ENCODE measurements around the gene RNF183.
A peak's percentile ranks its signal among the peaks of the same experiment; 100 is the strongest.

The RNF183 gene

GRCh38 chr9:113311961-113312360 lies 8.8 kb upstream of the RNF183 start:
- no peak overlapping the region for H3K27ac ChIP-seq (ENCODE audit: low read depth, low read length)
- no peak overlapping the region for H3K4me3 ChIP-seq (ENCODE audit: insufficient read depth, low read length, poor library complexity, severe bottlenecking)
- H3K36me3 ChIP-seq (ENCODE audit: low read length), result no peaks in the 10 kb centered on the region
- TF ChIP-seq CTCF (IDR thresholded peaks at IDR 0.05; ENCODE audit: insufficient read depth, low read length, poor library complexity, severe bottlenecking) (no peak), EZH2phosphoT487 (conservative IDR thresholded peaks at IDR 0.05; ENCODE audit: low read length) (no peak)
- no peaks in the 10 kb centered on the region for H3K9me3 ChIP-seq (ENCODE audit: insufficient read depth, low read length)
- no peaks in the 10 kb centered on the region for H3K27me3 ChIP-seq (ENCODE audit: low read length)
- H3K9ac ChIP-seq (ENCODE audit: low read length), result no peak overlapping the region
- no peak overlapping the region for H2AFZ ChIP-seq (ENCODE audit: low read depth, low read length, severe bottlenecking)
- H3K79me2 ChIP-seq (ENCODE audit: insufficient read depth, low read length), result no peaks in the 10 kb centered on the region
- H3F3A ChIP-seq (ENCODE audit: insufficient read depth), result no peaks in the 10 kb centered on the region
- H4K20me1 ChIP-seq (ENCODE audit: low read depth, low read length), result no peaks in the 10 kb centered on the region
- no peak overlapping the region for H3K4me2 ChIP-seq (ENCODE audit: low read depth, low read length, poor library complexity, severe bottlenecking)
- no peaks in the 10 kb centered on the region for H3K9me2 ChIP-seq (replicated peaks; ENCODE audit: insufficient read depth, low read length)

GRCh38 chr9:113310538-113310937 lies 7.4 kb upstream of the RNF183 start:
- Histone ChIP-seq H3F3A (ENCODE audit: insufficient read depth) (no peaks in the 10 kb centered on the region), H2AFZ (ENCODE audit: low read depth, low read length, severe bottlenecking) (no peak overlapping the region), H3K4me3 (ENCODE audit: insufficient read depth, low read length, poor library complexity, severe bottlenecking) (no peak overlapping the region), H4K20me1 (ENCODE audit: low read depth, low read length) (no peaks in the 10 kb centered on the region), H3K27ac (ENCODE audit: low read depth, low read length) (no peak overlapping the region), H3K9me3 (ENCODE audit: insufficient read depth, low read length) (no peaks in the 10 kb centered on the region), H3K4me2 (ENCODE audit: low read depth, low read length, poor library complexity, severe bottlenecking) (no peak overlapping the region), H3K9ac (ENCODE audit: low read length) (no peak overlapping the region), H3K27me3 (ENCODE audit: low read length) (no peaks in the 10 kb centered on the region), H3K36me3 (ENCODE audit: low read length) (no peaks in the 10 kb centered on the region), H3K79me2 (ENCODE audit: insufficient read depth, low read length) (no peaks in the 10 kb centered on the region), H3K9me2 (replicated peaks; ENCODE audit: insufficient read depth, low read length) (no peaks in the 10 kb centered on the region)
- TF ChIP-seq EZH2phosphoT487 (conservative IDR thresholded peaks at IDR 0.05; ENCODE audit: low read length) (no peak), CTCF (IDR thresholded peaks at IDR 0.05; ENCODE audit: insufficient read depth, low read length, poor library complexity, severe bottlenecking) (no peak)

- no peak overlapping the region for H2AFZ ChIP-seq (ENCODE audit: low read depth, low read length, severe bottlenecking)
- no peaks in the 10 kb centered on the region for H3F3A ChIP-seq (ENCODE audit: insufficient read depth)
- no peak overlapping the region for H3K27ac ChIP-seq (ENCODE audit: low read depth, low read length)
- no peak overlapping the region for H3K4me3 ChIP-seq (ENCODE audit: insufficient read depth, low read length, poor library complexity, severe bottlenecking)
- no peaks in the 10 kb centered on the region for H3K27me3 ChIP-seq (ENCODE audit: low read length)
- H3K4me2 ChIP-seq (ENCODE audit: low read depth, low read length, poor library complexity, severe bottlenecking), result no peak overlapping the region
- H3K9me2 ChIP-seq (replicated peaks; ENCODE audit: insufficient read depth, low read length), result no peaks in the 10 kb centered on the region
- no peaks in the 10 kb centered on the region for H4K20me1 ChIP-seq (ENCODE audit: low read depth, low read length)
- no peak overlapping the region for H3K9ac ChIP-seq (ENCODE audit: low read length)
- no peaks in the 10 kb centered on the region for H3K9me3 ChIP-seq (ENCODE audit: insufficient read depth, low read length)
- H3K79me2 ChIP-seq (ENCODE audit: insufficient read depth, low read length), result no peaks in the 10 kb centered on the region
- TF ChIP-seq CTCF (IDR thresholded peaks at IDR 0.05; ENCODE audit: insufficient read depth, low read length, poor library complexity, severe bottlenecking), result peak; percentile 63
- no peak for TF ChIP-seq EZH2phosphoT487 (conservative IDR thresholded peaks at IDR 0.05; ENCODE audit: low read length)
- H3K36me3 ChIP-seq (ENCODE audit: low read length), result no peaks in the 10 kb centered on the region
Measured at GRCh38 chr9:113309204-113309813, 6.1 kb upstream of the RNF183 start.
